GM12878 (cell line): ENCODE data around the gene FAM53B. TPM values are rescaled to one million over a fixed set of nuclear protein-coding genes. Genes with fewer than 3 reads are reported as not detected.

Experiments used
- BACH1 ChIP-seq: fragments of 450-650 bp; IDR thresholded peaks from 2 replicates; pipeline ENCODE4 v1.6.1; 2017; ENCODE audit warnings: mild to moderate bottlenecking, borderline replicate concordance
- CBFB ChIP-seq: IDR thresholded peaks from 2 replicates; pipeline ENCODE4 v1.6.1; 2016; ENCODE audit warnings: antibody characterized with exemption, low read depth
- CEBPB ChIP-seq, 2 experiments: fragments of 150-350 bp in 1 of 2; IDR thresholded peaks; 2 replicates each; pipeline ENCODE4 v1.6.1; 2012 to 2014; ENCODE audit warnings: low read depth in 2 of 2, low read length in 2 of 2, borderline replicate concordance in 1 of 2, inconsistent platforms in 1 of 2
- EGR1 ChIP-seq, 2 experiments: IDR thresholded peaks; 1 replicate in 1 of 2; 2 replicates in 1 of 2; pipeline ENCODE4 v1.6.1; 2011 to 2012; ENCODE audit warnings: low read depth in 2 of 2, low read length in 2 of 2, borderline replicate concordance in 1 of 2, mild to moderate bottlenecking in 1 of 2, moderate library complexity in 1 of 2
- LARP7 ChIP-seq: fragments of 450-650 bp; IDR thresholded peaks from 2 replicates; pipeline ENCODE4 v1.6.1; 2017; ENCODE audit warnings: mild to moderate bottlenecking
- MXI1 ChIP-seq: fragments of 150-350 bp; IDR thresholded peaks from 2 replicates; pipeline ENCODE4 v1.6.1; 2011; ENCODE audit warnings: low read depth, mild to moderate bottlenecking, inconsistent platforms, low read length, improper control_type of control experiment
- NFIC ChIP-seq: IDR thresholded peaks from 2 replicates; pipeline ENCODE4 v1.6.1; 2012; ENCODE audit warnings: low read depth, mild to moderate bottlenecking, inconsistent platforms, low read length, moderate library complexity
- NR2C1 ChIP-seq: fragments of 450-650 bp; IDR thresholded peaks from 2 replicates; pipeline ENCODE4 v1.6.1; 2017; ENCODE audit warnings: antibody characterized with exemption, mild to moderate bottlenecking, moderate library complexity
- POLR2AphosphoS2 ChIP-seq: IDR thresholded peaks from 2 replicates; pipeline ENCODE4 v1.6.1; 2011; ENCODE audit warnings: low read depth, mild to moderate bottlenecking, low read length, improper control_type of control experiment, moderate library complexity
- RAD51 ChIP-seq: fragments of 450-650 bp; IDR thresholded peaks from 2 replicates; pipeline ENCODE4 v1.6.1; 2016; ENCODE audit warnings: moderate library complexity, mild to moderate bottlenecking, inconsistent platforms
- RBBP5 ChIP-seq: fragments of 200-600 bp; sonication (generic); conservative IDR thresholded peaks from 2 replicates; pipeline ENCODE4 v1.6.1; 2016
- SIN3A ChIP-seq: IDR thresholded peaks from 2 replicates; pipeline ENCODE4 v1.6.1; 2012; ENCODE audit warnings: low read depth, low read length, improper control_type of control experiment
- SMAD5 ChIP-seq: IDR thresholded peaks from 2 replicates; pipeline ENCODE4 v1.6.1; 2016; ENCODE audit warnings: antibody characterized with exemption, low read depth
- SREBF2 ChIP-seq: IDR thresholded peaks from 2 replicates; pipeline ENCODE4 v1.6.1; 2012; ENCODE audit warnings: mild to moderate bottlenecking, low read length
- TAF1 ChIP-seq: IDR thresholded peaks from 2 replicates; pipeline ENCODE4 v1.6.1; 2011; ENCODE audit warnings: mild to moderate bottlenecking, low read depth, low read length, borderline replicate concordance
- TARDBP ChIP-seq: IDR thresholded peaks from 2 replicates; pipeline ENCODE4 v1.6.1; 2016; ENCODE audit warnings: borderline replicate concordance
- WRNIP1 ChIP-seq: IDR thresholded peaks from 2 replicates; pipeline ENCODE4 v1.6.1; 2011; ENCODE audit warnings: low read depth, low read length, improper control_type of control experiment, borderline replicate concordance
- ZZZ3 ChIP-seq: IDR thresholded peaks from 2 replicates; pipeline ENCODE4 v1.6.1; 2011; ENCODE audit warnings: low read depth; ENCODE audit not compliant: control insufficient read depth, insufficient read length
- polyA plus RNA-seq, 11 experiments: library from polyadenylated mRNA; depleted of rRNA in 4 of 11; unstranded in 6 of 11; stranded (reverse) in 5 of 11; fragments of >200 nt; fragmentation: Nextera tagmentation in 4 of 11; fragmentation: Illumina TruSeq in 1 of 11; extraction: Ambion mirVana in 4 of 11; extraction: Trizol in 1 of 11; gene quantifications; 1 replicate in 1 of 11; 2 replicates in 10 of 11; pipeline versions ENCODE4 v1.2.1 to v1.2.3, GENCODE V29; 2011 to 2016; ENCODE audit warnings: inconsistent platforms in 2 of 11, missing spikeins in 2 of 11, low read depth in 1 of 11
- total RNA-seq, 4 experiments: library from RNA; depleted of rRNA in 3 of 4; stranded (reverse); fragments of >200 nt in 3 of 4; fragmentation: Illumina TruSeq in 1 of 4; extraction: Trizol in 1 of 4; gene quantifications; 2 replicates each; pipeline versions ENCODE4 v1.2.1 to v1.2.3, GENCODE V29; 2013 to 2021
- TF ChIP-seq, protein P1 (sequence below): fragments of 450-650 bp; formaldehyde crosslinking; IDR thresholded peaks from 2 replicates; pipeline ENCODE4 v1.4.0; 2020; ENCODE audit warnings: mild to moderate bottlenecking, moderate library complexity
- TF ChIP-seq, protein P2 (sequence below): IDR thresholded peaks from 2 replicates; pipeline ENCODE4 v1.6.1; 2012; ENCODE audit warnings: low read depth, low read length, improper control_type of control experiment
- TF ChIP-seq, protein P3 (sequence below): fragments of 450-650 bp; IDR thresholded peaks from 2 replicates; pipeline ENCODE4 v1.6.1; 2014; ENCODE audit warnings: mild to moderate bottlenecking
- TF ChIP-seq, protein P4 (sequence below): IDR thresholded peaks from 2 replicates; pipeline ENCODE4 v1.6.1; 2012; ENCODE audit warnings: low read depth, low read length, improper control_type of control experiment
- TF ChIP-seq, protein P5 (sequence below): fragments of 450-650 bp; IDR thresholded peaks from 2 replicates; pipeline ENCODE4 v1.6.1; 2017; ENCODE audit warnings: antibody characterized with exemption, mild to moderate bottlenecking, moderate library complexity

Gene FAM53B
- total and polyA plus RNA-seq, 10 of the 15 experiments (the other 5 are each of a cell fraction or from before 2014, with no cell fraction given), result 0.05 to 26.3 (median 8.1) TPM

DNA sequence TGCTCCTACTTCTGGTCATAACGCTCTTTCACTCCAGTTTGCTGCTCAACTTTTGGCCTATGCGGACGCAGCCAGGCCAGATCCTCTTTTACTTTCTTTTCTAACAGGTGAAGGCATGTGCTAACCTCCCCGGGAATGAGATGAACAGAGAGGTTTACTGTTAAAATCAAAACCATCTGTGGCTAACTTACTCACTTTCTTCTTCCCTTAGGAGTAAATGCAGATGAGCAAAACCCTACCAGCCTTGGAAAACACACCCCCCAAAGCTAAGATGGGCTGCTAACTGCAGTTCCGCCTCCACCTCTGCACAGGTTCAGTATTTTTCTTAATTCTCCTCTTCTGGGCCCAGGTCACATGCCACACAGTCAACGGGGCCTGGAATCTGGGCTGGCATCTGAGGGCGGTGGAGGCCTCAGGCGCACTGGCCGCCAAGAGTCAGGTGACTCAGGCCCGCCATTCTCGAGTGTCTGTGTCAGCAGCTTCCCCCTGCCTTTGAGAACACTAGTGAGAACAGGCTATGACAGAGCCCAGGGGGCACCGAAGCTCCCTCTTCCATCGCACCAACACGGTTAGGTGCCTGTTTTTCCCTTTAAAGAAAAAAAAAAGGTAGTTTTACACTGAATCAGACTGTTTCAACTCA is 11.1 kb downstream of the FAM53B start (continued):
- TF ChIP-seq, protein P1, sequence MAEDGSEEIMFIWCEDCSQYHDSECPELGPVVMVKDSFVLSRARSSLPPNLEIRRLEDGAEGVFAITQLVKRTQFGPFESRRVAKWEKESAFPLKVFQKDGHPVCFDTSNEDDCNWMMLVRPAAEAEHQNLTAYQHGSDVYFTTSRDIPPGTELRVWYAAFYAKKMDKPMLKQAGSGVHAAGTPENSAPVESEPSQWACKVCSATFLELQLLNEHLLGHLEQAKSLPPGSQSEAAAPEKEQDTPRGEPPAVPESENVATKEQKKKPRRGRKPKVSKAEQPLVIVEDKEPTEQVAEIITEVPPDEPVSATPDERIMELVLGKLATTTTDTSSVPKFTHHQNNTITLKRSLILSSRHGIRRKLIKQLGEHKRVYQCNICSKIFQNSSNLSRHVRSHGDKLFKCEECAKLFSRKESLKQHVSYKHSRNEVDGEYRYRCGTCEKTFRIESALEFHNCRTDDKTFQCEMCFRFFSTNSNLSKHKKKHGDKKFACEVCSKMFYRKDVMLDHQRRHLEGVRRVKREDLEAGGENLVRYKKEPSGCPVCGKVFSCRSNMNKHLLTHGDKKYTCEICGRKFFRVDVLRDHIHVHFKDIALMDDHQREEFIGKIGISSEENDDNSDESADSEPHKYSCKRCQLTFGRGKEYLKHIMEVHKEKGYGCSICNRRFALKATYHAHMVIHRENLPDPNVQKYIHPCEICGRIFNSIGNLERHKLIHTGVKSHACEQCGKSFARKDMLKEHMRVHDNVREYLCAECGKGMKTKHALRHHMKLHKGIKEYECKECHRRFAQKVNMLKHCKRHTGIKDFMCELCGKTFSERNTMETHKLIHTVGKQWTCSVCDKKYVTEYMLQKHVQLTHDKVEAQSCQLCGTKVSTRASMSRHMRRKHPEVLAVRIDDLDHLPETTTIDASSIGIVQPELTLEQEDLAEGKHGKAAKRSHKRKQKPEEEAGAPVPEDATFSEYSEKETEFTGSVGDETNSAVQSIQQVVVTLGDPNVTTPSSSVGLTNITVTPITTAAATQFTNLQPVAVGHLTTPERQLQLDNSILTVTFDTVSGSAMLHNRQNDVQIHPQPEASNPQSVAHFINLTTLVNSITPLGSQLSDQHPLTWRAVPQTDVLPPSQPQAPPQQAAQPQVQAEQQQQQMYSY (CRISPR knock-in tag), result 0 out of 2 replicates have a peak, but pooled peaks have one; percentile 17
- TF ChIP-seq TARDBP (no peak), TAF1 (no peak), BACH1 (no peak; the same call in 1 of the 2 replicates), SIN3A (no peak), RBBP5 (no peak), MXI1 (no peak), LARP7 (no peak), NFIC (peak; percentile 62; the same call in 1 of the 2 replicates), EGR1 (IDR thresholded peaks at IDR 0.05; ENCODE audit: borderline replicate concordance in 1 of 2, low read depth in 2 of 2, low read length in 2 of 2) (no peak), RAD51 (peak; percentile 91), CEBPB (IDR thresholded peaks at IDR 0.05; ENCODE audit: borderline replicate concordance in 1 of 2, low read depth in 2 of 2, low read length in 2 of 2) (no peak), SREBF2 (no peak), CBFB (0 out of 2 replicates have a peak, but pooled peaks have one; percentile 30), POLR2AphosphoS2 (no peak), NR2C1 (no peak), WRNIP1 (no peak), SMAD5 (no peak), ZZZ3 (no peak)
- TF ChIP-seq, protein P2, sequence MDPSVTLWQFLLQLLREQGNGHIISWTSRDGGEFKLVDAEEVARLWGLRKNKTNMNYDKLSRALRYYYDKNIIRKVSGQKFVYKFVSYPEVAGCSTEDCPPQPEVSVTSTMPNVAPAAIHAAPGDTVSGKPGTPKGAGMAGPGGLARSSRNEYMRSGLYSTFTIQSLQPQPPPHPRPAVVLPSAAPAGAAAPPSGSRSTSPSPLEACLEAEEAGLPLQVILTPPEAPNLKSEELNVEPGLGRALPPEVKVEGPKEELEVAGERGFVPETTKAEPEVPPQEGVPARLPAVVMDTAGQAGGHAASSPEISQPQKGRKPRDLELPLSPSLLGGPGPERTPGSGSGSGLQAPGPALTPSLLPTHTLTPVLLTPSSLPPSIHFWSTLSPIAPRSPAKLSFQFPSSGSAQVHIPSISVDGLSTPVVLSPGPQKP, result no peak
- TF ChIP-seq, protein P3, sequence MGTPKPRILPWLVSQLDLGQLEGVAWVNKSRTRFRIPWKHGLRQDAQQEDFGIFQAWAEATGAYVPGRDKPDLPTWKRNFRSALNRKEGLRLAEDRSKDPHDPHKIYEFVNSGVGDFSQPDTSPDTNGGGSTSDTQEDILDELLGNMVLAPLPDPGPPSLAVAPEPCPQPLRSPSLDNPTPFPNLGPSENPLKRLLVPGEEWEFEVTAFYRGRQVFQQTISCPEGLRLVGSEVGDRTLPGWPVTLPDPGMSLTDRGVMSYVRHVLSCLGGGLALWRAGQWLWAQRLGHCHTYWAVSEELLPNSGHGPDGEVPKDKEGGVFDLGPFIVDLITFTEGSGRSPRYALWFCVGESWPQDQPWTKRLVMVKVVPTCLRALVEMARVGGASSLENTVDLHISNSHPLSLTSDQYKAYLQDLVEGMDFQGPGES, result no peak
- TF ChIP-seq, protein P4, sequence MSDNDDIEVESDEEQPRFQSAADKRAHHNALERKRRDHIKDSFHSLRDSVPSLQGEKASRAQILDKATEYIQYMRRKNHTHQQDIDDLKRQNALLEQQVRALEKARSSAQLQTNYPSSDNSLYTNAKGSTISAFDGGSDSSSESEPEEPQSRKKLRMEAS, result no peak
- TF ChIP-seq, protein P5, sequence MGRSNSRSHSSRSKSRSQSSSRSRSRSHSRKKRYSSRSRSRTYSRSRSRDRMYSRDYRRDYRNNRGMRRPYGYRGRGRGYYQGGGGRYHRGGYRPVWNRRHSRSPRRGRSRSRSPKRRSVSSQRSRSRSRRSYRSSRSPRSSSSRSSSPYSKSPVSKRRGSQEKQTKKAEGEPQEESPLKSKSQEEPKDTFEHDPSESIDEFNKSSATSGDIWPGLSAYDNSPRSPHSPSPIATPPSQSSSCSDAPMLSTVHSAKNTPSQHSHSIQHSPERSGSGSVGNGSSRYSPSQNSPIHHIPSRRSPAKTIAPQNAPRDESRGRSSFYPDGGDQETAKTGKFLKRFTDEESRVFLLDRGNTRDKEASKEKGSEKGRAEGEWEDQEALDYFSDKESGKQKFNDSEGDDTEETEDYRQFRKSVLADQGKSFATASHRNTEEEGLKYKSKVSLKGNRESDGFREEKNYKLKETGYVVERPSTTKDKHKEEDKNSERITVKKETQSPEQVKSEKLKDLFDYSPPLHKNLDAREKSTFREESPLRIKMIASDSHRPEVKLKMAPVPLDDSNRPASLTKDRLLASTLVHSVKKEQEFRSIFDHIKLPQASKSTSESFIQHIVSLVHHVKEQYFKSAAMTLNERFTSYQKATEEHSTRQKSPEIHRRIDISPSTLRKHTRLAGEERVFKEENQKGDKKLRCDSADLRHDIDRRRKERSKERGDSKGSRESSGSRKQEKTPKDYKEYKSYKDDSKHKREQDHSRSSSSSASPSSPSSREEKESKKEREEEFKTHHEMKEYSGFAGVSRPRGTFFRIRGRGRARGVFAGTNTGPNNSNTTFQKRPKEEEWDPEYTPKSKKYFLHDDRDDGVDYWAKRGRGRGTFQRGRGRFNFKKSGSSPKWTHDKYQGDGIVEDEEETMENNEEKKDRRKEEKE, result no peak
